Neuronal stem cell (in vitro differentiated cells): ENCODE results near the gene CCDC12.

Experiments
- DNase-seq: peaks from one replicate; pipeline ENCODE4 v3.0.0-alpha.2; 2013; ENCODE audit warnings: low spot score
- H2AFZ ChIP-seq: one replicate; pipeline ENCODE4 v1.6.1; 2013; ENCODE audit warnings: mild to moderate bottlenecking, low read length, inconsistent platforms
- H2AK5ac ChIP-seq: 2 replicates; pipeline ENCODE4 v1.6.1; 2013; ENCODE audit warnings: low read depth, mild to moderate bottlenecking, inconsistent platforms, low read length, moderate library complexity, mixed read lengths
- H2BK120ac ChIP-seq: 2 replicates; pipeline ENCODE4 v1.6.1; 2013; ENCODE audit warnings: low read depth, mild to moderate bottlenecking, inconsistent platforms, low read length, moderate library complexity, mixed read lengths
- H2BK12ac ChIP-seq: one replicate; pipeline ENCODE4 v1.6.1; 2013; ENCODE audit warnings: low read length, inconsistent platforms
- H2BK15ac ChIP-seq: 2 replicates; pipeline ENCODE4 v1.6.1; 2013; ENCODE audit warnings: mild to moderate bottlenecking, low read length, inconsistent platforms, mixed read lengths
- H2BK5ac ChIP-seq: one replicate; pipeline ENCODE4 v1.6.1; 2013; ENCODE audit warnings: inconsistent platforms, mild to moderate bottlenecking, low read length, moderate library complexity
- H3K14ac ChIP-seq: one replicate; pipeline ENCODE4 v1.6.1; 2013; ENCODE audit warnings: low read length, inconsistent platforms
- H3K18ac ChIP-seq: 2 replicates; pipeline ENCODE4 v1.6.1; 2013; ENCODE audit warnings: low read length, inconsistent platforms
- H3K23ac ChIP-seq: 2 replicates; pipeline ENCODE4 v1.6.1; 2013; ENCODE audit warnings: low read depth, mild to moderate bottlenecking, mixed read lengths, low read length, inconsistent platforms; ENCODE audit not compliant: poor library complexity
- H3K27ac ChIP-seq: replicated peaks from 3 replicates; pipeline ENCODE4 v1.5.1; 2013; ENCODE audit warnings: low read length, inconsistent platforms
- H3K27me3 ChIP-seq, 3 experiments: 2 replicates each; pipeline ENCODE4 v1.6.1; 2013; ENCODE audit warnings: low read length in 3 of 3, mild to moderate bottlenecking in 2 of 3, inconsistent platforms in 1 of 3, low read depth in 1 of 3, mixed read lengths in 1 of 3, moderate library complexity in 1 of 3; ENCODE audit not compliant: control insufficient read depth in 3 of 3, insufficient read depth in 3 of 3
- H3K36me3 ChIP-seq, 2 donors: replicated peaks in 1 of 2; 2 replicates each; pipeline ENCODE4 v1.6.1; 2013; ENCODE audit warnings: low read length in 2 of 2; ENCODE audit not compliant: control insufficient read depth in 2 of 2, insufficient read depth in 2 of 2
- H3K4ac ChIP-seq: 2 replicates; pipeline ENCODE4 v1.6.1; 2013; ENCODE audit warnings: inconsistent platforms, mild to moderate bottlenecking, low read length, moderate library complexity
- H3K4me1 ChIP-seq, 2 donors: 1 replicate in 1 of 2; 2 replicates in 1 of 2; pipeline ENCODE4 v1.6.1; 2013; ENCODE audit warnings: low read length in 2 of 2, low read depth in 1 of 2; ENCODE audit not compliant: control insufficient read depth in 2 of 2, insufficient read depth in 1 of 2
- H3K4me2 ChIP-seq: one replicate; pipeline ENCODE4 v1.6.1; 2013; ENCODE audit warnings: mild to moderate bottlenecking, low read length, inconsistent platforms; ENCODE audit not compliant: insufficient read depth, poor library complexity, severe bottlenecking
- H3K4me3 ChIP-seq, 2 donors: 2 replicates each; pipeline ENCODE4 v1.5.1; 2013; ENCODE audit warnings: low read length in 2 of 2, mild to moderate bottlenecking in 2 of 2, inconsistent platforms in 1 of 2, moderate library complexity in 1 of 2
- H3K79me1 ChIP-seq: one replicate; pipeline ENCODE4 v1.6.1; 2013; ENCODE audit warnings: low read depth, mild to moderate bottlenecking, inconsistent platforms, low read length, moderate library complexity
- H3K9ac ChIP-seq: one replicate; pipeline ENCODE4 v1.6.1; 2013; ENCODE audit warnings: mild to moderate bottlenecking, low read depth, low read length, inconsistent platforms; ENCODE audit not compliant: poor library complexity
- H3K9me3 ChIP-seq, 2 donors: replicated peaks in 1 of 2; 2 replicates each; pipeline versions ENCODE3 to v1.6.1; 2013; ENCODE audit warnings: low read length in 2 of 2, mild to moderate bottlenecking in 2 of 2, inconsistent platforms in 1 of 2, low read depth in 1 of 2, mixed read lengths in 1 of 2, moderate library complexity in 1 of 2; ENCODE audit not compliant: control insufficient read depth in 2 of 2, insufficient read depth in 1 of 2
- H4K8ac ChIP-seq: one replicate; pipeline ENCODE4 v1.6.1; 2013; ENCODE audit warnings: low read depth, mild to moderate bottlenecking, inconsistent platforms, low read length, moderate library complexity
- H4K91ac ChIP-seq: one replicate; pipeline ENCODE4 v1.6.1; 2013; ENCODE audit warnings: low read length, low read depth, mild to moderate bottlenecking, inconsistent platforms; ENCODE audit not compliant: poor library complexity
- WGBS, 2 donors: extraction: QIAGEN DNeasy Blood & Tissue Kit; methylation state at CpG; one replicate each; pipeline ENCODE4 v1.1.7; 2013; ENCODE audit warnings: missing lambda C conversion rate in 2 of 2, mixed read lengths in 1 of 2; ENCODE audit not compliant: insufficient read length in 2 of 2, insufficient replicate concordance in 1 of 2; ENCODE audit errors: extremely low coverage in 2 of 2; 5-methylcytosine and 5-hydroxymethylcytosine counted together

Gene CCDC12

DNA sequence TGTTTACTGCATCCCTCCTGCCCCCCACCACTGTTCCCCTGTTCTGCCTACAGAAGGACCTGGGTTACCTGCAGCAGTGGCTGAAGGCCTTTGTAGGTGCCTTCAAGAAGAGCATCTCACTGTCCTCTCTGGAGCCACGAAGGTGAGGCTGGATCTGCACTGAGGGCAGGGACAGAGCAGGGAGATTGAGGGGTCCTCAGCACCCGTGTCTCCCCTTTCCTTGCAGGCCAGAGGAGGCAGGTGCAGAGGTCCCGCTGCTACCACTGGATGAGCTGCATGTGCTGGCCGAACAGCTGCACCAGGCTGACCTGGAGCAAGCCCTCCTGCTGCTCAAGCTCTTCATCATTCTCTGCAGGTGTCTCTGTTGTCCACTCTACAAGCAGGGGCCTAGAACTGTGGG, 12.1 kb upstream of the CCDC12 start:
- Histone ChIP-seq H3K14ac (peak overlapping the region; percentile 65), H3K4ac (no peak overlapping the region), H3K79me1 (peaks cover 2% of the 10 kb centered on the region), H3K36me3 (peaks cover 0 to 2% of the 10 kb centered on the region in 2 donors), H3K23ac (no peak overlapping the region), H3K4me3 (no peak overlapping the region), H3K27ac (no peak overlapping the region), H4K91ac (no peak overlapping the region), H4K8ac (no peak overlapping the region), H3K27me3 (no peaks in the 10 kb centered on the region), H2AFZ (no peak overlapping the region), H2BK5ac (no peak overlapping the region), H2BK12ac (peak overlapping the region; percentile 30), H3K4me2 (no peak overlapping the region), H3K18ac (peak overlapping the region; percentile 61), H2AK5ac (no peak overlapping the region), H3K4me1 (peaks cover 2 to 3% of the 10 kb centered on the region in 2 donors), H3K9ac (peak overlapping the region; percentile 3), H2BK15ac (peak overlapping the region; percentile 31), H2BK120ac (no peak overlapping the region), H3K9me3 (no peaks in the 10 kb centered on the region)
- no CpG with 5 or more reads among the region's 4 CpGs for WGBS, 2 donors
- DNase-seq, result no peak

DNA sequence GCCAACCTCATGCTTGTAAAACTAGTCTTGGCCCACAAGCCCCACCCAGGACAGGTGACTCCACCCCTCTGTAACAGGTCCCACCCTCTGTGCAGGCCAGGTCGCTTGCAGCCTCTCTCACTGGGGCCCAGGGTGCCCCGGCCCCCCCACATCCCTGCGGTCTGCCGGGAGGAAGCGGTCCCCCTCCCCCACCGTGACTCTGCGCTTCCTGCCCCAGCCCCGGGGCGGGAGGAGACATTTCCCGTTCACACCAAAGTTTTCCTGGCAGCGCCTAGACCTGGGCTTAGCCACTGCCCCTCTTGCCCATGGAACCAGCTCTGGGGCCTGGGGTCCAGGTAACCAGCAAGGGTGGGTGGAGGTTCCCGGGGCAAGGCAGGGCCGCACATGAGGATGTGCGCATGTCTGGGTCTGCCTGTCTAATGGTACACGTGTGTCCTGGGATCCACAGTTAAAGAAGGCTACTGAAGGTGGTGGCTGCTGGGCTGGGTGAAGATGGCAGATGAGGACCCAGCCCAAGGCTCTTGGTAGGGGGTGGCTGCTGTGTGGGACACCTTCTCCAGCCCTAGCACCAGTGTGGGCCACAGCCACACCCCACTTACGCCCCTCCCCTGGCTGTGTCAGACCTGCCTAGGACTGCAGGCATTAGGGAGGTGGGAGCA, 11.3 kb upstream of the CCDC12 start:
- Histone ChIP-seq H3K4me1 (peaks cover 2 to 3% of the 10 kb centered on the region in 2 donors), H3K36me3 (peaks cover 0 to 2% of the 10 kb centered on the region in 2 donors), H3K4me2 (no peak overlapping the region), H3K23ac (peak overlapping the region; percentile 87), H4K91ac (no peak overlapping the region), H3K27ac (no peak overlapping the region), H2BK15ac (peak overlapping the region; percentile 43), H3K14ac (peak overlapping the region; percentile 15), H2AFZ (no peak overlapping the region), H3K9ac (no peak overlapping the region), H3K79me1 (peaks cover 2% of the 10 kb centered on the region), H2AK5ac (no peak overlapping the region), H3K4me3 (no peak overlapping the region), H4K8ac (no peak overlapping the region), H2BK12ac (peak overlapping the region; percentile 68), H3K9me3 (no peaks in the 10 kb centered on the region), H3K27me3 (no peaks in the 10 kb centered on the region), H2BK5ac (peak overlapping the region; percentile 62), H2BK120ac (no peak overlapping the region), H3K4ac (no peak overlapping the region), H3K18ac (peak overlapping the region; percentile 68)
- no peak for DNase-seq
- no CpG with 5 or more reads among the region's 16 CpGs for WGBS, 2 donors

DNA sequence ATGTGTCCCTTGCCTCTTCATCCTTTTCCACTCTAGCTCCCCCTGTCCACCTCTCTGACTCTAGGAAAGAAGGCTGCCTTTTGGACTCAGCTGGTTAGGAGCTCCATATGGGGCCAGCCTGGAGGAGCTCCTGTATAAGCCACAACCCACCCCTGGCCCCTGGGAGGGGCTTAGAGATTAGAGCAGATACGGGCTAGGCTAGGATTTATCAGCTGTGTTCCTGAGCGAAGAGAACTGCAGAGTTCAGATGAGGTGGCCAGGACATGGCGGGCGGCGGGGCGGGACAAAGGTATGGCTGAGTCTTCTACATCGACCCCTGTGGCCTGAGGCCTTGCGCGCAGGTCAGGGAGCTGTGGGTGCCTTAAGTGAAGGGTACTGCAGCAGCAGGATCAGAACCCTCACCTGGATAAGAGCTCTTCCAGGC, 10.8 kb upstream of the CCDC12 start:
- Histone ChIP-seq H3K36me3 (peaks cover 0 to 2% of the 10 kb centered on the region in 2 donors), H3K14ac (no peak overlapping the region), H3K4me1 (peaks cover 2 to 3% of the 10 kb centered on the region in 2 donors), H3K23ac (peak overlapping the region; percentile 87), H3K4me3 (no peak overlapping the region), H2BK5ac (peak overlapping the region; percentile 62), H2BK120ac (no peak overlapping the region), H3K4me2 (no peak overlapping the region), H3K18ac (no peak overlapping the region), H2BK15ac (no peak overlapping the region), H3K27ac (no peak overlapping the region), H3K79me1 (peaks cover 2% of the 10 kb centered on the region), H4K91ac (no peak overlapping the region), H3K9ac (no peak overlapping the region), H4K8ac (no peak overlapping the region), H3K4ac (no peak overlapping the region), H3K9me3 (no peaks in the 10 kb centered on the region), H2AFZ (no peak overlapping the region), H3K27me3 (no peaks in the 10 kb centered on the region), H2BK12ac (peak overlapping the region; percentile 8), H2AK5ac (peak overlapping the region; percentile 17)
- DNase-seq, result no peak
- WGBS, 2 donors, result no CpG with 5 or more reads among the region's 9 CpGs

DNA sequence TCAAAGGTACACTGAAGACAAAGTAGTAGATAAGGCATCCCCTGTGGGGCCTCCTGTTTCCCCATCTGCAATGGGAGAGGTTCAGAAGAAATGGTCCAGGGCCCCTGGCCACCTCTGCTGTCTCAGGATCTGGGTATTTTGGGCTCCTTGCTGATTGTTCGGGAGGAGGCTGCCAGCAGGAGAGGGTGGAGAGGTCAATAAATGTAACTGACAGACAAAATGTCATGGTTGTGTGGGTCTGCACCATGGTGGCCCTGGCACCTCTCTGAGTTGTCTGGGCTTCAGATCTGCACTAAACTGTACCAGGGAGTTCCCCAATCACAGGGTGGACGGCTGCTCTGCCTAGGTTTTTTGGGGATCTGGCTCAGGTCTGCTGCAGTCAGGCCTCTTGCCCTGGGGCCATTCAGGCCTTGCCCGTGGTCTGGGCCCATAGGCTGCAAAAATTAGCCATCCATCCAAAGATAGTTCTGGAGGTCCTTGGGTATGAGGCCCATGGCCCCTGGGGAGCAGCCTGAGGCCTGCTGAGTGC, 10.3 kb upstream of the CCDC12 start:
- Histone ChIP-seq H4K91ac (no peak overlapping the region), H2BK12ac (no peak overlapping the region), H3K23ac (peak overlapping the region; percentile 87), H3K9ac (no peak overlapping the region), H3K9me3 (no peaks in the 10 kb centered on the region), H3K27ac (no peak overlapping the region), H3K4me1 (peaks cover 3 to 5% of the 10 kb centered on the region in 2 donors), H2BK120ac (no peak overlapping the region), H3K4me2 (no peak overlapping the region), H4K8ac (no peak overlapping the region), H3K14ac (no peak overlapping the region), H2BK15ac (no peak overlapping the region), H2BK5ac (peak overlapping the region; percentile 62), H3K18ac (no peak overlapping the region), H3K4me3 (no peak overlapping the region), H3K27me3 (no peaks in the 10 kb centered on the region), H3K36me3 (peaks cover 0 to 2% of the 10 kb centered on the region in 2 donors), H2AFZ (no peak overlapping the region), H3K79me1 (peaks cover 2% of the 10 kb centered on the region), H3K4ac (no peak overlapping the region), H2AK5ac (peak overlapping the region; percentile 17)
- no peak for DNase-seq
- WGBS, 2 donors, result no CpG with 5 or more reads among the region's 3 CpGs
